K562 (cell line): ENCODE data around the gene TBC1D7. TPM values are rescaled to one million over a fixed set of nuclear protein-coding genes. Genes with fewer than 3 reads are reported as not detected.

Source experiments
- E2F3 ChIP-seq: fragments of 250-450 bp; sonication (Bioruptor Pico); IDR thresholded peaks from 2 replicates; pipeline ENCODE4 v1.4.0; 2020; ENCODE audit warnings: mild to moderate bottlenecking
- FIP1L1 ChIP-seq: fragments of 200-400 bp; formaldehyde crosslinking; IDR thresholded peaks from 2 replicates; pipeline ENCODE4 v1.6.1; 2018; ENCODE audit warnings: mild to moderate bottlenecking, low read depth, low read length; ENCODE audit not compliant: poor library complexity, severe bottlenecking
- L3MBTL2 ChIP-seq: fragments of 450-650 bp; IDR thresholded peaks from 2 replicates; pipeline ENCODE4 v1.6.1; 2016; ENCODE audit warnings: mild to moderate bottlenecking, moderate library complexity
- POLR2G ChIP-seq: fragments of 200-400 bp; formaldehyde crosslinking; IDR thresholded peaks from 2 replicates; pipeline ENCODE4 v1.6.1; 2017; ENCODE audit warnings: low read depth, mild to moderate bottlenecking, antibody characterized with exemption, low read length, moderate library complexity
- TCF7 ChIP-seq: sonication (generic); IDR thresholded peaks from 2 replicates; pipeline ENCODE4 v1.6.1; 2016; ENCODE audit warnings: antibody characterized with exemption, borderline replicate concordance
- ZNF639 ChIP-seq, 2 experiments: fragments of 200-800 bp in 1 of 2; sonication (Bioruptor generic) in 1 of 2; sonication (generic) in 1 of 2; formaldehyde crosslinking in 1 of 2; IDR thresholded peaks in 1 of 2; conservative IDR thresholded peaks in 1 of 2; 2 replicates each; pipeline versions ENCODE4 v1.5.0 to v1.6.1; 2016 to 2020; ENCODE audit warnings: missing compliant biosample characterization in 1 of 2, missing genetic modification characterization in 1 of 2, missing genetic modification reagents in 1 of 2
- polyA plus RNA-seq, 8 experiments: library from polyadenylated mRNA; depleted of rRNA in 4 of 8; stranded (reverse) in 5 of 8; unstranded in 3 of 8; fragments of >200 nt; fragmentation: Nextera tagmentation in 2 of 8; fragmentation: Illumina TruSeq in 1 of 8; extraction: Ambion mirVana in 2 of 8; extraction: Trizol in 1 of 8; gene quantifications; 2 replicates each; pipeline versions ENCODE4 v1.2.1 to v1.2.3, GENCODE V29; 2011 to 2014; ENCODE audit warnings: inconsistent platforms in 1 of 8, missing spikeins in 1 of 8
- total RNA-seq, 7 experiments: library from RNA; depleted of rRNA in 6 of 7; stranded (reverse); fragments of >200 nt in 6 of 7; fragmentation: Illumina TruSeq in 2 of 7; extraction: Trizol in 2 of 7; gene quantifications; 2 replicates each; pipeline versions ENCODE4 v1.2.1 to v1.2.3, GENCODE V29; 2011 to 2021; ENCODE audit warnings: low replicate concordance in 1 of 7
- TF ChIP-seq, protein P1 (sequence below): fragments of 250-450 bp; sonication (Bioruptor Pico); IDR thresholded peaks from 2 replicates; pipeline ENCODE4 v1.4.0; 2020
- TF ChIP-seq, protein P2 (sequence below): fragments of 450-650 bp; conservative IDR thresholded peaks from 2 replicates; pipeline ENCODE4 v1.6.1; 2016; ENCODE audit warnings: missing genetic modification characterization, low read depth, mild to moderate bottlenecking, missing compliant biosample characterization, moderate library complexity

TBC1D7 gene
- total and polyA plus RNA-seq, 9 of the 15 experiments (the other 6 are each of a cell fraction or from before 2014, with no cell fraction given), result 49.4 to 107 (median 61.1) TPM

- TF ChIP-seq POLR2G (no peak), L3MBTL2 (peak; percentile 32; the same call in 1 of the 2 replicates), E2F3 (CRISPR knock-in tag) (no peak), ZNF639 (CRISPR knock-in tag; conservative IDR thresholded peaks at IDR 0.05 in 1 of 2, IDR thresholded peaks at IDR 0.05 in 1 of 2) (no peak), FIP1L1 (no peak), TCF7 (no peak)
- TF ChIP-seq, protein P1, sequence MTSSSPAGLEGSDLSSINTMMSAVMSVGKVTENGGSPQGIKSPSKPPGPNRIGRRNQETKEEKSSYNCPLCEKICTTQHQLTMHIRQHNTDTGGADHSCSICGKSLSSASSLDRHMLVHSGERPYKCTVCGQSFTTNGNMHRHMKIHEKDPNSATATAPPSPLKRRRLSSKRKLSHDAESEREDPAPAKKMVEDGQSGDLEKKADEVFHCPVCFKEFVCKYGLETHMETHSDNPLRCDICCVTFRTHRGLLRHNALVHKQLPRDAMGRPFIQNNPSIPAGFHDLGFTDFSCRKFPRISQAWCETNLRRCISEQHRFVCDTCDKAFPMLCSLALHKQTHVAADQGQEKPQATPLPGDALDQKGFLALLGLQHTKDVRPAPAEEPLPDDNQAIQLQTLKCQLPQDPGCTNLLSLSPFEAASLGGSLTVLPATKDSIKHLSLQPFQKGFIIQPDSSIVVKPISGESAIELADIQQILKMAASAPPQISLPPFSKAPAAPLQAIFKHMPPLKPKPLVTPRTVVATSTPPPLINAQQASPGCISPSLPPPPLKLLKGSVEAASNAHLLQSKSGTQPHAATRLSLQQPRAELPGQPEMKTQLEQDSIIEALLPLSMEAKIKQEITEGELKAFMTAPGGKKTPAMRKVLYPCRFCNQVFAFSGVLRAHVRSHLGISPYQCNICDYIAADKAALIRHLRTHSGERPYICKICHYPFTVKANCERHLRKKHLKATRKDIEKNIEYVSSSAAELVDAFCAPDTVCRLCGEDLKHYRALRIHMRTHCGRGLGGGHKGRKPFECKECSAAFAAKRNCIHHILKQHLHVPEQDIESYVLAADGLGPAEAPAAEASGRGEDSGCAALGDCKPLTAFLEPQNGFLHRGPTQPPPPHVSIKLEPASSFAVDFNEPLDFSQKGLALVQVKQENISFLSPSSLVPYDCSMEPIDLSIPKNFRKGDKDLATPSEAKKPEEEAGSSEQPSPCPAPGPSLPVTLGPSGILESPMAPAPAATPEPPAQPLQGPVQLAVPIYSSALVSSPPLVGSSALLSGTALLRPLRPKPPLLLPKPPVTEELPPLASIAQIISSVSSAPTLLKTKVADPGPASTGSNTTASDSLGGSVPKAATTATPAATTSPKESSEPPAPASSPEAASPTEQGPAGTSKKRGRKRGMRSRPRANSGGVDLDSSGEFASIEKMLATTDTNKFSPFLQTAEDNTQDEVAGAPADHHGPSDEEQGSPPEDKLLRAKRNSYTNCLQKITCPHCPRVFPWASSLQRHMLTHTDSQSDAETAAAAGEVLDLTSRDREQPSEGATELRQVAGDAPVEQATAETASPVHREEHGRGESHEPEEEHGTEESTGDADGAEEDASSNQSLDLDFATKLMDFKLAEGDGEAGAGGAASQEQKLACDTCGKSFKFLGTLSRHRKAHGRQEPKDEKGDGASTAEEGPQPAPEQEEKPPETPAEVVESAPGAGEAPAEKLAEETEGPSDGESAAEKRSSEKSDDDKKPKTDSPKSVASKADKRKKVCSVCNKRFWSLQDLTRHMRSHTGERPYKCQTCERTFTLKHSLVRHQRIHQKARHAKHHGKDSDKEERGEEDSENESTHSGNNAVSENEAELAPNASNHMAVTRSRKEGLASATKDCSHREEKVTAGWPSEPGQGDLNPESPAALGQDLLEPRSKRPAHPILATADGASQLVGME, result 0 out of 2 replicates have a peak, but pooled peaks have one; percentile 63
- TF ChIP-seq, protein P2, sequence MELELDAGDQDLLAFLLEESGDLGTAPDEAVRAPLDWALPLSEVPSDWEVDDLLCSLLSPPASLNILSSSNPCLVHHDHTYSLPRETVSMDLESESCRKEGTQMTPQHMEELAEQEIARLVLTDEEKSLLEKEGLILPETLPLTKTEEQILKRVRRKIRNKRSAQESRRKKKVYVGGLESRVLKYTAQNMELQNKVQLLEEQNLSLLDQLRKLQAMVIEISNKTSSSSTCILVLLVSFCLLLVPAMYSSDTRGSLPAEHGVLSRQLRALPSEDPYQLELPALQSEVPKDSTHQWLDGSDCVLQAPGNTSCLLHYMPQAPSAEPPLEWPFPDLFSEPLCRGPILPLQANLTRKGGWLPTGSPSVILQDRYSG (tag), result no peak
Measured at GRCh38 chr6:13275435-13275989, 52.8 kb downstream of the TBC1D7 start (continued).
